Hindlimb muscle (tissue), 1 donor: Measurements from ENCODE around the gene RARA. TPM values are rescaled to one million over a fixed set of nuclear protein-coding genes. Genes with fewer than 3 reads are reported as not detected.
A peak's percentile ranks its signal among the peaks of the same experiment; 100 is the strongest.

Source experiments
- DNase-seq: peaks from one replicate; pipeline ENCODE4 v3.0.0-alpha.2; 2013
- polyA plus RNA-seq: library from polyadenylated mRNA; unstranded; fragments of 120-200 nt; gene quantifications from one replicate; pipeline ENCODE4 v1.2.1, GENCODE V29; 2013; ENCODE audit not compliant: insufficient read length

The RARA gene
- polyA plus RNA-seq, 1 donor, result 76.3 TPM

DNA sequence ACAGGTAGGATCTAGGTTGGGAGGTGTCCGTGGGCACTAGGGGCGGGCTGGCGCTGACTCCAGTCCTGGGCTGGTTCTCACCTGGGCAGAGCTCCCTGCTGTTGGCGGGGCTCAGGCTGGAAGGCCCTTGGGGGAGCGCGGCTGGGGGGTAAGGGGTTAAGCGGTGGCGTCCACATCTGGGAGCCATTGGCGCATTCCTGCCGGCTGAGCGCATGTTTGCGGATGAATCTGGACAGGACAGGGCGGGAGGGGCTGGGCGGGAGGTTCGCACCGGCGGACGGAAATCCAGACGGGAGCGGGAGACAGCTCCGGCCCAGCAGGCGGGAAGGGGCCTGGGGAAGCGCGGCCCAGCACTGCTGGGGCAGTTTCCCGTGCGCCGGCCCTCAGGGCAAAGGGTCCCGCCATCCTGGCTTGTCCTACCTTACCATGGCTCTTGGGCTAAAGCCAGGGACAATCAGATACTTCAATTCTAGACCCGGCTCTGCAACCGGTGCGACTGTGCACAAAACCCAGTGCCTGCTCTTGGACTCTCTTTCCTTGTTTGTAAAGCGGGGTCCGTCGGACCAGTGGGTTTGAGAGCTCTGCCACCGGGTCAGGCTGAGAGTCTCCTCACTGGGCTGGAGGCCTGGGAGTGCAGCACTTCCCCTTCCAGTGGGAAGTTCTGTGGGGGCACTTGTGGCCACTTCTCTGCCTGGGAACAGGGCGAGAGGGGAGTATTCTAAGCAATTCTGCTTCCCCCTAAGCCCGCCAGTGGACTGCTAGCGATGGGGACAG is 7.8 kb downstream of the RARA start:
- peak; percentile 87 for DNase-seq

DNA sequence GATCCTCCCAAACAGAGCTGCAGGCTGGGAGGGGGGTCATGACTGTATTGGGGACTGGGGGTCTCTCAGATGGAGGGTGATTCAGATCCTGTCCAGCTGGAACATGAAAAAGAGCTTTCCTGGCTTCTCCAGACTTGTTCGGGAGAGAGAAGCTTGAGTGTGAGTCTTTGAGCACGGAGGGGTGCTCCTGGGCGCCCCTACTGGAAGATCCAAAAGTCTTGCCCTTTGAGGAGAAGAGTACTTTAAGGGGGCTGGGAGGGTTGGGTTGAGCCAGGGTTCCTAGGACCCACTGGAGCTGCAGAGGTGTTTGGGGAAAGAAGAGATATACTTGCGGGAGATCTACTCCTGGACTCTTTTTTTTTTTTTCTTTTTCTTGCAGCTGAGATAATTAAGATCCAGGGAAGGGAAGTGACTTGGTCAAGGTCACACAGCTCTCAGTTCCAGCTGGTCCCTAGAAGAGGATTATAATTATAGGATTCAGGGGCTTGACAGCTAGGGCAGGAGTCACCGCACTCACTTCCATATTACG is 8.4 kb downstream of the RARA start:
- DNase-seq, result no peak

DNA sequence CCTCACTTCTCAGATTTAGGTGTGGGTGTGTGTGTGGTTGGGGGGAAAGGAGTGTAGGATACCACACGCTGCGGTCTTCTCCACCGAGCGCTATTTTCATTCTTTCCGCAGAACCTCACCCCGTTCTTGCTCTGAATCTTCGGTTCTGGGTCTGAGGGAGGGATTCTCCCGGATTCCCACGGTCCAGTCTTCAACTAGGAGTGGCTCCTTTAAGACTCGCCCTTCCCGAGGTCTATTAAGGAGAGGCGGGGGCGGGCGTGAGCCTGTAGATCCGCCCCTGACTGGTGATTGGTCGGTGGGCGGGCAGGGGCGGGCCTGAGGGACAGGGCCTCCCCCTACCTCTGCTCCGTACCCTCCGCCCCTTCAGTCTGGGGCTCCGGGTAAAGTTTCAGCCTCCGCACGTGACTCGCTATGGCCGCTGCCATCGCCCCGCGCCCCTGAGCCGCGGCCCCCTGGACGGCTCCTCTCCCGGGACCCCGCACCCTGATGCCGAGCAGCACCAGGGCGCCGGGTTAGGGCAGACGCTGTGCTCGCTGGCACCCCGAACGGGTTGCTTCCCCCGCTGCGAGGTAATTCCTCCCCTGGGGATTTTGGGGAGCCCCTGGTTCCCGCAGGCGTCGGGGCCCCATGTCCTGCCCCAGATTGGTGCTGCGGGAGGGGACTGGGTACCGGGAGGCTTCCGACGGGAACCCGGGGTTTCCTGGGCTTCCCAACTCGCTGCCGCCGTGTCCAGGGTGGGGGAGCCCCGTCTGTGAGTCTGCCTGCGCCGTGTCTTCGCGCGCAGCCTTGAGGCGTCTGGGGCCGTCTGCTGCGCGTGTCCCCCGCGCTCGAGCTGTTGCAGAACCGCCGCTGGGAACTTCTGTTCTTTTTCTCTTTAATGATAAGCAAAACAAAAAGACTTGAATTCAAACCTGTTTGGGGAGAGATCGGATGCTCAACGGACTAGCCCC is 9.2 kb downstream of the RARA start:
- peak; percentile 97 for DNase-seq

DNA sequence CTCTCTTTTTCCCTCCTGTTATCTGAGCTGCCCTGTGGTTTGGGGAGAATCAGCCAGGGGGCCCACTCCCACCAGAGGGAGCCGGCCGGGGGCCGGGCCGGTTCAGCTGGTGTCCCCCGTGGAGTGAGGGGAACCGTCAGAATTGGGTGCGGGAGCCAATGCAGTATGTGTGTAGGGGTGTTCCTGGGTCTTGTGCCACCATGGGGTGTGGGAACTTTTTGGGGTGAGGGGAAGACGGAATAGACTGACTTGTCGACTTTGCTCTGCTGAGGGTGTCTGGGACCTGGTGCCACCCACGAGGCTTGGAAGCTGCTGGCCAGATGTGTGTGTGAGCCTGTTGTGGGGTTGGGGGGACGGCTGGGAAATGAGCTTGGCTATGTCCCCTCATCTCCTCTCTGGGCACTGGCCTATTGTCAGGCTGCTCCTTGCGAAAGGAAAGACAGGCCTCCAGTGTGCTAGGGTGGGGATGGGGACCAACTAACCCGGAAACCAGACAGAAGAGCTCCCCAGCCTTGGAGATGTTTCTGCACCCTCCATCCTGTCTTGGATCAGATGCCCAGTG is 9.9 kb downstream of the RARA start:
- no peak for DNase-seq

DNA sequence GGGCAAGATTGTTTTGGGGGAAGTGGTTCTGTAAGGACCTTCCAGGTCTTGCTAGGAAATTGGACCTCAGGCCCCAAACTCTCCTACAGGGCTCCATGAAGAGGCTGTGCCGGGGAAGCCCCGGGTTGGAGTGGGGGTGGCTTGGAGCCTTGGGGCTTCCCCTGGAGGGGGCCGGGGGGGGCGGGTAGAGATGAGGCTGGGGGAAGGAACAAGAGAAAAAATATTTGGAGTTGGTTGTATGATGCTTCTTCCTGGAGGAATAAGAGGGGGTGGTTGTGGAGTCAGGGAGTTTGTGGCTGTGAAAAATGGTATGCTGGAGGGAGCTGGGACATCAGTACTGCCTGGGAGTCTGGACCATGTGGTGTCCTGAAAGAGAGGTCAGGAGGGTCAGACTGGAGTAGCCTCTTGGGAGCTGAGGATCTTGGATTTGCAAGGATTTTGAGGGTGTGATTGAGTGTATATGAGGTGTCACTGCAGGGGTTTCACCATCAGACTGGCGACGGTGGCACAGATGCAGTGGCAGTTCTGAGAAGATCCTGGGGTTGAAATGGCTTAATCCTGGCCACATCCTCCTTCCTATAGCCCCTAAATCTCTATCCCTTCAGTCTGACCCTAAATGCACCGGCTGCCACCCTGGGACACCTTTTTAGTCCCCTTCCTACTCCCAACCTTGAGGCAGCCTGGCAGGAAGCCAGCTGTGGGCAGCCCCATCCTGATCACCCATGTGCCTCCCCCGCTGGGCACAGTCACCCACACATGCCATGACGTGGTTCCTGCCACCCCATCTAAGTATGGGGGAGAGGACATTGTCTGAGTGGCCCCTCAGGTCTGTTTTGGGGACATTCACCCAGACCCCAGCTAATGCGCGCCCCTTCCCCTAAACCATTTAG is 10.9 kb downstream of the RARA start:
- DNase-seq, result no peak

DNA sequence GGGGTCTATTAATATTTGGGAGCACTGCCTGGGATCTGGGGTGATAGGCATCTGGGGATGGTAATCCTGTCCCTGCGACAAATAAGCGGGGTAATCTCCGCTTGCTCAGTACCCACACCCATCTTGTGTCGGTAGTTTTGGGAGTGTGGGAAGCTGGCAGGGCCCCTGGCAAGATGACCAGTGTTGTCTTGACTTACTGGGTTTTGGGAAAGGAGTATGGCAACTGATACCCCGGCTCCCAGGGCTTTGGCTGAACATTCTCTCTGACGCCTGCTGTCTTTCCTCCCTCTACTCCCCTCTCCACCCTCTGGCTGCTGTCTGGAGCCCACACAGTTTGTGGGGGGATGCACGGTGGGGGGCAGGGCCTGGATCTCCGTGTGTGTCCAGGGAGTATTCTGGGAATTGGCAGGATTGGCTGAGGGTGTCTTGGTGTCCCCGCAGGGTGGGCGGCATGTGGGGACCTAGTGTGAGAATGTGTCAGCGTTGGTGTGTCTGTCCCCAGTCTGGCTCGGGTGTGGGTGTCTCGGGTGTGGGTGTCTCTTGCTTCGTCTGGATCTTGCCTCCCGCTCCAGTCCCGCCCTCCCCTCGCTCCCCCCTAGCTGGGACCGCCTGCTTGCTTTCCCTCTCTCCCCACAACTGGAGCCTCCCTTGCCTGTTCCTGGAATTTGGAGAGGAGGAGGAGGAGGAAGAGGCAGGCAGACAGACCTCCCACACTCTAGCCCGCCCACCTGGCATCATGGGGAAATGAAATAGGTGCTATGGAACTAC is 12.0 kb downstream of the RARA start:
- peak; percentile 91 for DNase-seq

DNA sequence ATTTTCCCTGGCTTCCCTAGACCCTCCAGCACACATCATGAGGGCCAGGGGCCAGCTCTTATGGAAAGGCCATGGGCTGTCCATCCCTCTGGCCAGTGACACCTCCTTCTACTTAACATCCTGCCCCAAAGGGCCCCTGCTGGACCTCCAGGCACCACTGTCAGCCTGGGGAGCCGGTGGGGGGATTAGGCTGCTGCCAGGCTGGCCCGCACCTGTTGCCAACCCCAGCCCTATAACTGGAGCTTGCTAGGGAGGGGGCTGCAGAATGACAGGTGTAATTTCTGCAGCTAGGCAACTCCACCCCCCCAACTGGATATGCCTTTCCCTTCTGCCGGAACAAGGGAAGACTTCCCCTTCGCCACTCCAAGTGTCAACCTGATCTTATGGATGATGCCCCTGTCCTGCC is 12.5 kb downstream of the RARA start:
- DNase-seq, result no peak

DNA sequence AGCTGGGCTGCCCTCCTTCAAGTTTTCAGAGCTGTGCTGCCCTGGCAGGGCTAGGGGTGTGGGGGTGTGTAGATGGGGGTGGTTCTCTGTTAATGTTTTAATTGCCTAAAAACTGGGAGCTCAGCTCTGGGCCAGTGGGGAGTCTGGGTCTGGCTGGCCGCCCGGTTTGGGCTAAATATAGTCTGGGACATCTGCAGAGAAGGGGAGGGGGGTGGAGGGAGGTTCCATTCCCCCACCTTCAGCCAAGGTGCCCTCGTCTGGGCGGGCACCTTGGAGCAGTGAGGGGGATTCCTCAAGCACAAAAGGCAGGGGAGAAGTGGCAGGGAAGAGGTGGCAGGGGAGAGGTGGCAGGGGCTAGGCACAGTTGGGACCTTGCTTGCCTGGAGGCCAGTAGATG is 13.0 kb downstream of the RARA start:
- no peak for DNase-seq

DNA sequence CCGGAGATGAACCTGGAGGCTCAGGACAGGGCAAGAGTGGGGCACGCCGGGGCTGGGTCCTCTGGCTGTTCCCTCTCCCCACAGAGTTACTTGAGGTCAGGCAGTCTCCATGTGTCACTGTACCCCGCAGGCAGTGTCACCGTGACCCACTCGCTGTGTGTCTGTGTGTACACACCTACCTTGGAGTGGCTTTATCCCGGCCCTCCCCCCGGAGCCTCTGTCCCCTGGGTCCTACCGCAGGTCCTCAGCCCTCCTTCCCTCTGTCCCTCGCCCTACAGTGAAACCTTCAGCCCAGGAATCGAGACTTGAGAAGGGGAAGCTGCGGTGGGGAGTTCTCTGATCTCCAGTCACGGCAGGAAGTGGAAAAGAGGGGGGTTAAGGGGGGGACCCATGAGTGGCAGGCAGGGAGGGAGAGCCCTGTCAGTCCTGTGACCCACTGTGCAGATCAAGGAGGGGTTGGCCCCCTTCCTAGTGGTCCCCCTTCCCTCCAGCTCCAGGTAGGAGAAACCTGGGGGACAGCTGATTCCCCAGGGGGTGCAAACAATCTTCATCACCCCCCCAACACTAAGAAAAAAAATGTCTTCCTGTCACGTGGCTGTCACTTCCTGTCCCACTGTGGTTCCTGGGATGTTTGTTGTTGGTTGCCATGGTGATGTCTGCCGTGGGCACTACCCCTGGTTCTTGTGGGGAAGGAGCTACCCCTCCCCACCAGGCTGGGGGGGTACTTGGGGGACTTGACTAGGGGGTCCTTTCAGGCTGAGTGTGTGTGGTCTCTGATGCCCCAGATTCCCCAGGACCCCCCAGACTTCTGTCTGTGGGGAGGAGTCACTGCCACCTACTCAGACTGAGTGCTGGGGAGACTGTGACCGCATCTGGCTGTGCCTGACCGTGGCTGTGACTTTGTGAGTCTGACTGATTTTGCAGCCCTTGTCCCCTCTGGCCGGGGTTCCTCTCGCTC is 13.7 kb downstream of the RARA start:
- no peak for DNase-seq

DNA sequence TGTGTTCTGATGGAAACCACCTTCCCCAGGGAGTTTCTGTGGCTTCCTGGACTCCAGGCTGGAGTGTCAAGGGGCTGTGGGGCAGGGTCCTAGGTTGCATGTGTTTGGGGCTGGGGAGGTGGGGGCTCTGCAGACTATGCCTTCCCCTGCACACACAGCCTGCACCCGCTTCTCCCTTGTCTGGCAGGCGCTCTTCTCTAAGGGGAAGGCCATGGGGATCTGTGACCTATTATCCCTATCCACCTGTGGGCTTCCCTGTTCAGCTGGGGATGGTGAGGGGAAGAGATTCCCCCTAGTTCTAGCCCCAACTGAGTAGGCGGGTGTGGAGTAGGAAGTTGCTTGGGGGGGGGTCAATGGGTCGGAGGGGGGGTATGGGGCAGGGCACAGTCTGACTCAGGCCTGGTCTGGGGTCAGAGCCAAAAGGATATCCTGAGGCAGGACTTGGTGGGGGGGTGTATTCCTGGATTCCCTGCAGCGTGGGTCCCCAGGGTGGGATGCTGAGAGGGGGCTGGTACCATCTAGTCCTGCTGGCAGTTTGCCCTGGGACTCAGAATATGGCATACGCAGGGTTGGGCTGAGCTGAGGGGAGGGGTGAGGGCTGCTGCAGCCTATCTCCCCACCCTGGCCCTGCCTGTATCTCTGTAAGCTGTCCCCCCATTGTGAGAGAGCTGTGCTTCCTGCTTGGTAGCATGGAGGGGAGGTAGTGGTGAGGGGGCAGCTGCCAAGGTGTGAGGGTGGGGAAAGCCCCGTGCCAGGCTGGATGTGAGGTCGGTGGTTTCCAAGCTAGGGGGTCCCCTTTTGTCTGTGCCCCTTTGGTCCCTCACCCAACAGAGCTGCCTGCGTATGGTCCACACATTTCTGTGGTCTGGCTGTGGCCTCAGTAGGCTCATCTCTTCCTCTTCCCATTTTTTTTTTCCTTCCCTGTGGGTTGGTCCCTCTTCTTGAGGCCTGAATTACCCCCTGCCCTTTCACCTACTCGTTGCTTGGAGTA is 14.7 kb downstream of the RARA start:
- DNase-seq, result no peak

DNA sequence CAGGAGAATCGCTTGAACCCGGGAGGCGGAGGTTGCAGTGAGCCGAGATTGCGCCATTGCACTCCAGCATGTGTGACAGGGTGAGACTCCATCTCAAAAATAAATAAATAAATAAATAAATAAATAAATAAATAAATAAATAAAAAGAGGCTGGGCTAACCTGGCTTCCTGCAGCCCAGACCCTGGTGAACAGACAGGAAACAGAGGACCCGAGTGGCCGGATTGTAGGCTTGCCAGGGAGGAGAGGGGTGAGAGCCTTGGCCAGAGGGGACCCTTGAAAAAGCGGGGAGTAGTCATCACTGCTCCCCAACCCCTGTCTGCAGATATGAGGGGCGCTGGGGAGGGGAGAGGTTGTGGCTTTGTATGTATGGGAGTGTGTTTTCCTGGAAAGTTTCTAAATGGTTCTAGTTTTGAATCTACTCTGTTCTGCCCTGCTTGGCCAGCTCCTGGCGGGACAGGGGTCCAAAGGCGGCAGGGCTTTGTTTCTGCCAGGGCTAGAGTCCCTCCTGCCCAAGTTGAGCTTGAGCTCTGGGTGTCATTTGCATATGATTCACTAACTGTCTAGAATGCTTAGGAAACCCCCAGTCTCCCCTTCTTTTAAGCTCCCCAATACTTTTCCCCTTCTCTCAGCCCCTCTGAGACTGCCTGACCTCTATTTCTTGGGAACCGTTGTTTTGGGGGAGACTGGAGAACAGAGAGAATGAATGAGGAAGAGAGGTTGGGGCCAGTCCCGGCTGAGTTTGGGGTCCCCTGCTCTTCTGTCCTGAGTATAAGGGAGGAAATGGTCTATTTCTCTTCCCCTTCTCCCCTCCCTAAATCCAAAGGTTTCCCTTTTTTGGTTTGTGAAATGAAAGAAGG is 16.4 kb downstream of the RARA start:
- no peak for DNase-seq

DNA sequence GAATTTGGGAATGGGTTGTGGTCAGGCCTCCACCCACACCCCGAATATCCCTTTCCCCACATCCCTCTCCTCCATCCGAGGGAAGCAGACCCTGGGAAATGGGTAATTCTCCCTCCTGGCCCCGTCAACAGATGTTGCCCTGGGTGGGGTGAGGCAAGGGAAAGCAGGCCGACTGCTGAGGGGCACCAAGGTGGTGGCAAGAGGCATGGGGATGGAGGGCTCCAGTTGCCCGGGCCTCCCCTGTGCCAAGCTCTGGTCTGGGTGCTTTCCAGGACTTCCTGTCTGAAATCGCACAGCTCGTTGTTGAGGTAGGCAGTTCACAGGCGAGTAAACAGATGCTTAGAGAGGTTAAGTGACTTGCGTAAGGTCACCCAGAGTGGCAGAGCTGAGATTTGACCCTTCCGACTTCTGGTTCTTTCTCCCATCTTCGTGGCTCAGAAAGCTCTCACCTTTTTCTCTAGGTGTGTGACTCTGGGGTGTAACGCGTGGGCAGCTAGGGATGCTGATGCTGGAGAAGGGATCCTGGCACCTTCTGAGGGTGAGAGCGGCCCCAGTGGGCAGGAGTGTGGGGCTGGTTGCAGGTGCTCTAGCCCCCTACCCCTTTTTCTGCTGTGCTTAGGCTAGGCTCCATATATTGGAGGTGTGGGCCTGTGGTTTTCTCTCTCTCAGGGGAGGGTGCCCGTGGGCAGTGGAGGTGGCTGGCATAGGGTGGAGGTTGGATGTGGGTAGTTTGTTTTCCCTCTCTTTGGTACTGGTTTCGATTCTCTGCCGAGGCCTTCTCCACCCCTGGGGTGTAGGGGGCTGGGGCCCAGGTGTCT is 17.2 kb downstream of the RARA start:
- no peak for DNase-seq

DNA sequence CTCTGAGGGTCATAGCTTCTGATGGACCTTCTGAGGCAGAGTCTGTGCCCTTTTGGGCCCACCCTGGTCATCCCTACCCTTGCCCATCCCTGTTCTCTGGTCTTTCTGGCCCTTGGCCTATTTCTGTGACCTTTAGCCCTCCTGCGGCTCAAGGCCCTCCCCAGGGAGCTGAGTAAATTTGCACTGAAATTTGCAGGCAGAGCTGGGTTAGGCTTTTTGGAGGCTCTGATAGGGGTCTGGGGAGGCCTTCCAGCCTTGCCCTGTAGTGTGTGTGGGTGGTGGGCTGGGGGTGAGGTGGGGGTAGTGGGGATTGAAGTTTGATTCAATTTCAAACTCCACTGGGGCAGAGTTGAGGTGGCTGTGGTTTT is 17.8 kb downstream of the RARA start:
- DNase-seq, result no peak

DNA sequence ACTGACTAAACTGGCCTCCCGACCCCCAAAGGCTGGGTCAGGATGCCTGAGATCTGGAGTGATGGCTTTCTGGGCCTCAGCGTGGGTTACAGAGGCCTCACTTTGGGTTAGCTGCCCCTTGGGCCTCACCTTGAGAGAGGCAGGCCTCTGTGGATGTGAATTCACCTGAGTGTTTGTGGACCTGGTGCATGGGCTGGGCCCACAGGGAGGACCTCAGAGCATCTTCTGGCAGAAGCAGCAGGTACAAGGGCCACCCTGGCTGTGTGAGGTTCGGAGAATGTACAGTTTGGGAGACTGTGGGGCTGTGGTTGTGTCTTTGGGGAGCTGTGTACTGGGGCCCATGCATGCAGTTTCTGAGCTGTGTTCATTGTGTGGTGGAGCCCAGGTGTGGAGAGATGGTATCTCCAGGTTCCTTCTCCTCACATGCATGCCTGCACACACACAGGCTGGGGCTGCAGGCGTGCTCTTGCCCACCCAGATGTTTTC is 18.3 kb downstream of the RARA start:
- DNase-seq, result no peak

DNA sequence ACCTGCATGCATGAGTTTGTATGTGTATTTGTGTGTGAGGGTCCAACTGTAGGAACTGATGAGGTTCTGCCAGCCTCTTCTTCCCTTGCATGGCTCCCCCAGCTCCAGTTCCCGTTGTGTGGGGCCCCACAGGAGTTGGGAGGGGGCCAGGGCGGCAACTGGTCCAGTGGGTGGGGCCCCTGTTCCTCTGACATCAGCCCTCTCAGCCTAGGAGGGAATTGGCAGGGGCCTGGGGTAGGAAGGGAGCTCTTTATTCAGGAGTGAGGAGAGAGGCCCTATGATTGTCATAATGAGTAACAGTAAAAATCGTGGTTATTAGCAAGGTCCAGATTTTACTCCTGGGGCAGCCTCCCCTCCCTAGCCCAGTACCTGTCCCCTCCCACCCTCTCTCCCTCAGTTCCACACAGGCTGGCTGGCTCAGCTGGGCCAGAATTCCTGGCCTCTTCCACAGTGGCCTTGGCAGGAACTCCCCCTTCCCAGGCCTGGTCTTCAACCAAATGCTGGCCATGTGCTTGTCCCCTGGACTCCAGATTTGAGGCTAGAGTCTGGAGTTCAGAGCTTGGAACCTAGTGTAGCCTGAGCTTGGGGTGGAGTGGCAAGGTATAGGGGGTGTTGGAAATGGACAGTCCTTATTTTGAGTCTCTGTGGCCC is 18.9 kb downstream of the RARA start:
- DNase-seq, result no peak

DNA sequence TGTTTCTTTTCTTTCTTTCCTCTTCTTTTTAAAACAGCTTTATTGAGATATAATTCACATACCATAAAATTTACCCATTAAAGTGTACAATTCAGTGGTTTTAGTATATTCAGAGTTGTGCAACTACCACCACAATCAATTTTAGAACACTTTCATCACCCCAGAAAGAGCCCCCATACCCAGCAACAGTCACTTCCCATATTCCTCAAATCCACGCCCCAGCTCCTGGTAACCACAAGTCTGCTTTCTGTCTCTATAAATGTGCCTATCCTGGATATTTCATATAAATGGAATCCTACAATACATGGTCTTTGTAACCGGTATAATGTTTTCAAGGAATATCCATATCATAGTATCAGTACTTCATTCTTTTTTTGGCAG is 19.4 kb downstream of the RARA start:
- DNase-seq, result no peak
